ENCODE results near the gene MFAP4. TPM values are rescaled to one million over a fixed set of nuclear protein-coding genes. Genes with fewer than 3 reads are reported as not detected.

MFAP4 gene
- total RNA-seq, 4 donors from 2014 or later, result 127 to 315 (median 226) TPM

GRCh38 chr17:19361944-19362276 lies 25.1 kb downstream of the MFAP4 start:
- H3K27ac ChIP-seq (replicated peaks in 1 of 4), result peak overlapping the region; percentile 79 to 89 (median 86)
- no peak for TF ChIP-seq EP300 (IDR thresholded peaks at IDR 0.05)
- TF ChIP-seq POLR2A (IDR thresholded peaks at IDR 0.05; ENCODE audit: low read depth), result no peak
- TF ChIP-seq CTCF (IDR thresholded peaks at IDR 0.05), result no peak
- TF ChIP-seq POLR2AphosphoS5 (IDR thresholded peaks at IDR 0.05), result no peak
- H3K36me3 ChIP-seq, result peaks cover 0 to 14% (median 4%) of the 10 kb centered on the region in 4 donors
- 51% methylated on average over 5 of the region's 16 CpGs for WGBS
- H3K4me3 ChIP-seq, result peak overlapping the region; percentile 66 to 80 (median 68)
- H3K9me3 ChIP-seq, result no peaks in the 10 kb centered on the region
- intact Hi-C loops (cut with DNase I), result loop anchor here (10.0 kb wide), 2 partner anchors 143 to 403 kb away; no protein-coding TSS in a partner anchor
- peaks cover 10 to 22% (median 19%) of the 10 kb centered on the region in 4 donors for H3K4me1 ChIP-seq
- DNase-seq (ENCODE audit: extremely low spot score), result no peak
- no peaks in the 10 kb centered on the region for H3K27me3 ChIP-seq

GRCh38 chr17:19361326-19361725 lies 25.7 kb downstream of the MFAP4 start:
- intact Hi-C loops (cut with DNase I), result loop anchor here (10.0 kb wide), 2 partner anchors 143 to 403 kb away; no protein-coding TSS in a partner anchor
- Histone ChIP-seq H3K4me3 (no peak overlapping the region), H3K27ac (replicated peaks in 1 of 4) (peak overlapping the region in 1 of 4 donors; percentile 87), H3K27me3 (no peaks in the 10 kb centered on the region), H3K9me3 (no peaks in the 10 kb centered on the region), H3K36me3 (peaks cover 0 to 19% (median 6%) of the 10 kb centered on the region in 4 donors), H3K4me1 (peaks cover 10 to 22% (median 19%) of the 10 kb centered on the region in 4 donors)
- no peak for DNase-seq (ENCODE audit: extremely low spot score)
- TF ChIP-seq CTCF (IDR thresholded peaks at IDR 0.05), result no peak
- no peak for TF ChIP-seq POLR2AphosphoS5 (IDR thresholded peaks at IDR 0.05)
- TF ChIP-seq EP300 (IDR thresholded peaks at IDR 0.05), result no peak
- TF ChIP-seq POLR2A (IDR thresholded peaks at IDR 0.05; ENCODE audit: low read depth), result no peak
- WGBS, result 75% methylated on average over 6 of the region's 6 CpGs

- 93% methylated on average over 8 of the region's 8 CpGs for WGBS
- Histone ChIP-seq H3K27me3 (no peaks in the 10 kb centered on the region), H3K4me1 (peaks cover 10 to 22% (median 19%) of the 10 kb centered on the region in 4 donors), H3K4me3 (no peak overlapping the region), H3K9me3 (no peaks in the 10 kb centered on the region), H3K27ac (replicated peaks in 1 of 4) (no peak overlapping the region), H3K36me3 (peaks cover 0 to 22% (median 6%) of the 10 kb centered on the region in 4 donors)
- no peak for DNase-seq (ENCODE audit: extremely low spot score)
- intact Hi-C loops (cut with DNase I), result loop anchor here (10.0 kb wide), 2 partner anchors 144 to 404 kb away; no protein-coding TSS in a partner anchor
- TF ChIP-seq EP300 (IDR thresholded peaks at IDR 0.05) (no peak), POLR2A (IDR thresholded peaks at IDR 0.05; ENCODE audit: low read depth) (no peak), CTCF (IDR thresholded peaks at IDR 0.05) (no peak), POLR2AphosphoS5 (IDR thresholded peaks at IDR 0.05) (no peak)
Observed at GRCh38 chr17:19360772-19361171, 26.2 kb downstream of the MFAP4 start.

- no peaks in the 10 kb centered on the region for H3K9me3 ChIP-seq
- DNase-seq (ENCODE audit: extremely low spot score), result no peak
- TF ChIP-seq POLR2A (IDR thresholded peaks at IDR 0.05; ENCODE audit: low read depth), result no peak
- TF ChIP-seq CTCF (IDR thresholded peaks at IDR 0.05), result no peak
- TF ChIP-seq EP300 (IDR thresholded peaks at IDR 0.05), result no peak
- no peak for TF ChIP-seq POLR2AphosphoS5 (IDR thresholded peaks at IDR 0.05)
- H3K4me3 ChIP-seq, result no peak overlapping the region
- H3K36me3 ChIP-seq, result peaks cover 0 to 22% (median 6%) of the 10 kb centered on the region in 4 donors
- WGBS, result 94% methylated on average over 5 of the region's 5 CpGs
- no peaks in the 10 kb centered on the region for H3K27me3 ChIP-seq
- no peak overlapping the region for H3K27ac ChIP-seq (replicated peaks in 1 of 4)
- intact Hi-C loops (cut with DNase I), result loop anchor here (10.0 kb wide), 2 partner anchors 145 to 405 kb away; no protein-coding TSS in a partner anchor
- peaks cover 10 to 22% (median 19%) of the 10 kb centered on the region in 4 donors for H3K4me1 ChIP-seq
Observed at GRCh38 chr17:19359856-19360255, 27.1 kb downstream of the MFAP4 start.

GRCh38 chr17:19359151-19359550 lies 27.8 kb downstream of the MFAP4 start:
- H3K27me3 ChIP-seq, result no peaks in the 10 kb centered on the region
- no peaks in the 10 kb centered on the region for H3K9me3 ChIP-seq
- DNase-seq (ENCODE audit: extremely low spot score), result no peak
- no peak overlapping the region for H3K27ac ChIP-seq (replicated peaks in 1 of 4)
- 76% methylated on average over 7 of the region's 7 CpGs for WGBS
- intact Hi-C loops (cut with DNase I), result no loop called here
- H3K4me3 ChIP-seq, result no peak overlapping the region
- TF ChIP-seq CTCF (IDR thresholded peaks at IDR 0.05), result no peak
- no peak for TF ChIP-seq EP300 (IDR thresholded peaks at IDR 0.05)
- no peak for TF ChIP-seq POLR2AphosphoS5 (IDR thresholded peaks at IDR 0.05)
- no peak for TF ChIP-seq POLR2A (IDR thresholded peaks at IDR 0.05; ENCODE audit: low read depth)
- H3K4me1 ChIP-seq, result peaks cover 10 to 22% (median 19%) of the 10 kb centered on the region in 4 donors
- H3K36me3 ChIP-seq, result peaks cover 0 to 22% (median 6%) of the 10 kb centered on the region in 4 donors

All from esophagus muscularis mucosa (tissue), 4 donors.